Stomach (tissue), 9 donors: ENCODE data around the gene SEC24A. TPM values are rescaled to one million over a fixed set of nuclear protein-coding genes. Genes with fewer than 3 reads are reported as not detected.
A peak's percentile ranks its signal among the peaks of the same experiment; 100 is the strongest.

Source experiments
- DNase-seq, 2 donors: peaks; one replicate each; pipeline versions ENCODE4 v3.0.0 to v3.0.0-alpha.2; 2013 to 2019
- H3K27ac ChIP-seq, 5 donors: fragments of 200-600 bp in 4 of 5; sonication (generic) in 4 of 5; one replicate each; pipeline ENCODE4 v1.5.1; 2013 to 2019; ENCODE audit warnings: mild to moderate bottlenecking in 1 of 5, moderate library complexity in 1 of 5
- H3K27me3 ChIP-seq, 3 donors: fragments of 200-600 bp; sonication (generic); one replicate each; pipeline ENCODE4 v1.5.1; 2017 to 2019; ENCODE audit warnings: mixed run types in 1 of 3
- H3K36me3 ChIP-seq, 4 donors: fragments of 200-600 bp; sonication (generic); 1 replicate in 3 of 4; 2 replicates in 1 of 4; pipeline ENCODE4 v1.5.1; 2016 to 2019
- H3K4me1 ChIP-seq, 4 donors: fragments of 200-600 bp; sonication (generic); one replicate each; pipeline ENCODE4 v1.5.1; 2016 to 2019
- H3K4me3 ChIP-seq, 4 donors: fragments of 200-600 bp; sonication (generic) in 3 of 4; one replicate each; pipeline ENCODE4 v1.5.1; 2016 to 2019; ENCODE audit warnings: mild to moderate bottlenecking in 1 of 4
- H3K9me3 ChIP-seq, 4 donors: fragments of 200-600 bp; sonication (generic); one replicate each; pipeline ENCODE4 v1.5.1; 2016 to 2019
- CTCF ChIP-seq, 7 experiments: fragments of 450-650 bp in 4 of 7; fragments of 200-600 bp in 3 of 7; sonication (generic) in 3 of 7; IDR thresholded peaks; one replicate each; pipeline ENCODE4 v1.5.1; 2016 to 2019; ENCODE audit warnings: antibody characterized with exemption in 7 of 7, control low read depth in 2 of 7, mild to moderate bottlenecking in 1 of 7
- EP300 ChIP-seq: sonication (generic); formaldehyde crosslinking; IDR thresholded peaks from one replicate; pipeline ENCODE4 v1.6.1; 2017; ENCODE audit warnings: antibody characterized with exemption
- POLR2A ChIP-seq, 4 donors: fragments of 450-650 bp; IDR thresholded peaks; one replicate each; pipeline ENCODE4 v1.6.1; 2016; ENCODE audit warnings: antibody characterized with exemption in 4 of 4, control low read depth in 2 of 4, mild to moderate bottlenecking in 1 of 4, moderate library complexity in 1 of 4
- POLR2AphosphoS5 ChIP-seq, 3 donors: sonication (generic); formaldehyde crosslinking; IDR thresholded peaks; one replicate each; pipeline ENCODE4 v1.6.1; 2016; ENCODE audit warnings: antibody characterized with exemption in 3 of 3
- WGBS, 5 donors: extraction: QIAGEN DNeasy Blood & Tissue Kit in 3 of 5; methylation state at CpG; one replicate each; pipeline versions ENCODE4 v1.1.5 to v1.1.7; 2013 to 2018; 5-methylcytosine and 5-hydroxymethylcytosine counted together
- intact Hi-C: fragments of 100-400 bp; cut with DNase I; formaldehyde crosslinking; loops from one replicate; pipeline ENCODE4 v1.15.1; 2023; ENCODE audit warnings: low total_unique reads
- polyA plus RNA-seq, 3 donors: library from polyadenylated mRNA; stranded (reverse); fragments of 200-250 nt; gene quantifications; one replicate each; pipeline ENCODE4 v1.2.3, GENCODE V29; 2013
- total RNA-seq, 5 donors: library from RNA; depleted of rRNA; stranded (reverse); fragments of >200 nt; gene quantifications; one replicate each; pipeline versions ENCODE4 v1.1.0 to v1.2.3, GENCODE V29; 2014 to 2016
- donor health status: healthy with polysubstance abuse.
- donor health status: Bipolar disorder and iron deficiency.
- donor health status: healthy.

SEC24A gene
- total and polyA plus RNA-seq, 8 donors: 2.8 to 72.4 (median 18.0) TPM

GRCh38 chr5:134606726-134607125 lies 41.9 kb upstream of the SEC24A start:
- Histone ChIP-seq H3K9me3 (no peaks in the 10 kb centered on the region), H3K4me1 (peaks cover 0 to 19% (median 15%) of the 10 kb centered on the region in 4 donors), H3K4me3 (no peak overlapping the region), H3K36me3 (peaks cover 55 to 97% (median 96%) of the 10 kb centered on the region in 4 donors), H3K27me3 (no peaks in the 10 kb centered on the region), H3K27ac (peak overlapping the region in 1 of 5 donors; percentile 10)
- no peak for DNase-seq
- WGBS, 5 donors: 85 to 92% (median 89%) methylated on average over 5 of the region's 5 CpGs
- intact Hi-C loops: no loop called here
- TF ChIP-seq EP300 (no peak), POLR2AphosphoS5 (IDR thresholded peaks at IDR 0.05) (no peak), POLR2A (IDR thresholded peaks at IDR 0.05) (no peak), CTCF (IDR thresholded peaks at IDR 0.05) (no peak)

DNA sequence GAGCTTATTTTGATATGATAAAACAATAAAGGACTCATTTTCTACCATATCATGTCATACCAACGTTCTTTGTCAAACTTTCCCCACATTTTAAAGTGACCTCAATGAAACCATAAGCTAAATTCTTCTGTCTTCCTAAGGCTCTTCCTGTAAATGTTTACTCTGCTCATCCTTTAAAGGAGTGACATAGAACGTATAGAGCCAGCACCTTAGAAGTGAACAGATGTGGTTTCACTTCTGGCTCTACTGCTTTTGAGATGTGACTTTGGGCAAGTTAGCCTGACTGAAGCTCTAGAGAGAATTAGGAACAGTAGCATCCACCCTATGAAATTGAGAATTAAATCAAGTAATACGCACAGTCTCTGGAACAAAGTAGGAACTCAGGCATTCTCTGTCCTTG lies 40.0 kb upstream of the SEC24A start:
- 71 to 77% (median 74%) methylated on average over 3 of the region's 3 CpGs for WGBS, 5 donors
- no peaks in the 10 kb centered on the region for H3K9me3 ChIP-seq
- H3K36me3 ChIP-seq: peaks cover 53 to 98% (median 88%) of the 10 kb centered on the region in 4 donors
- peak overlapping the region in 1 of 4 donors; percentile 23 for H3K4me3 ChIP-seq
- H3K27me3 ChIP-seq: no peaks in the 10 kb centered on the region
- peaks cover 0 to 21% (median 15%) of the 10 kb centered on the region in 4 donors for H3K4me1 ChIP-seq
- DNase-seq: no peak
- intact Hi-C loops: no loop called here
- TF ChIP-seq EP300 (no peak), POLR2A (IDR thresholded peaks at IDR 0.05) (no peak), POLR2AphosphoS5 (IDR thresholded peaks at IDR 0.05) (no peak), CTCF (IDR thresholded peaks at IDR 0.05) (no peak)
- H3K27ac ChIP-seq: peak overlapping the region in 4 of 5 donors; percentile 37 to 82 (median 62)

DNA sequence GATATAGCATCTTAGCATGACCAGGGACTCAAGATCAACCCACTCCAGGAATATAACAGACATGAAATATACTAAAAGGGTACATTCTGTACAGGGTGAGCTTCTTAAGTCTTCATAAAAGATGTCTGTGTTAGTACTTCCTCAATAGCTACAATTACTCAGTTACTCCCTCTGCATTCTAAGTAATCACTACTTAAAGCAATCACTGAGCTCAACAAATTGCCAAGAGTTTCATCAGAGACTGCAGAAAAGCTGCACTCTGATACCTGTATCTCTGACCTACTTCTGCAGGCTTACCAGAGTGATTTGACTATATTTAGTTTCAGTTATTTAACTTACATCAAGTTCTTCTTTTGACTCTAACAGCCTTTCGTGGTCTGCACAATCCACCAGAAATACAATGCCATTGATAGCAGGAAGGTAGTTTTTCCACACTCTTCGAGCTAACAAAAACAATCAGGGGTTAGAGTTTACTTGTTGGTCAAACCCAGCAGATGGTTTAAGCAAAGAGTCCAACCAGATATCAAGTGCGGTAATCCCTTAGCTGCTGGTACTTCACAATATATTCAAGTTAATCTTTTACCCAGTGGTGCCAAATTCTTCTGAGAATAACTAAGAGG lies 39.2 kb upstream of the SEC24A start:
- Histone ChIP-seq H3K4me3 (peak overlapping the region in 2 of 4 donors; percentile 1 to 23), H3K27ac (peak overlapping the region in 4 of 5 donors; percentile 37 to 82 (median 62)), H3K27me3 (no peaks in the 10 kb centered on the region), H3K9me3 (no peaks in the 10 kb centered on the region), H3K36me3 (peaks cover 50 to 98% (median 88%) of the 10 kb centered on the region in 4 donors), H3K4me1 (peaks cover 4 to 21% (median 15%) of the 10 kb centered on the region in 4 donors)
- intact Hi-C loops: no loop called here
- no peak for TF ChIP-seq CTCF (IDR thresholded peaks at IDR 0.05)
- 23 to 57% (median 48%) methylated on average over 3 of the region's 3 CpGs for WGBS, 5 donors
- DNase-seq: peak in 1 of 2 donors; percentile 32

GRCh38 chr5:134610725-134611124 lies 37.9 kb upstream of the SEC24A start:
- no peaks in the 10 kb centered on the region for H3K9me3 ChIP-seq
- intact Hi-C loops: no loop called here
- TF ChIP-seq POLR2A (IDR thresholded peaks at IDR 0.05) (no peak), POLR2AphosphoS5 (IDR thresholded peaks at IDR 0.05) (no peak), EP300 (no peak), CTCF (IDR thresholded peaks at IDR 0.05) (no peak)
- peak overlapping the region; percentile 35 to 82 (median 57) for H3K27ac ChIP-seq
- H3K36me3 ChIP-seq: peaks cover 47 to 98% (median 88%) of the 10 kb centered on the region in 4 donors
- no peak for DNase-seq
- peaks cover 4 to 21% (median 15%) of the 10 kb centered on the region in 4 donors for H3K4me1 ChIP-seq
- H3K4me3 ChIP-seq: peak overlapping the region in 2 of 4 donors; percentile 28 to 31
- no peaks in the 10 kb centered on the region for H3K27me3 ChIP-seq
